Loucy (cell line): ENCODE results near the gene KRTAP10-8.

Experiments
- H2AFZ ChIP-seq: fragments of 200-600 bp; sonication (generic); 2 replicates; pipeline ENCODE4 v1.6.0; 2016; ENCODE audit warnings: antibody characterized with exemption, mild to moderate bottlenecking, low read length, moderate library complexity
- H3F3A ChIP-seq: fragments of 200-600 bp; 2 replicates; pipeline ENCODE4 v1.6.0; 2016; ENCODE audit warnings: antibody characterized with exemption, low read depth, mild to moderate bottlenecking
- H3K27me3 ChIP-seq: fragments of 200-600 bp; sonication (generic); 2 replicates; pipeline ENCODE4 v1.6.1; 2014; ENCODE audit warnings: low read length, mild to moderate bottlenecking; ENCODE audit not compliant: insufficient read depth, poor library complexity, severe bottlenecking
- H3K36me3 ChIP-seq: fragments of 200-600 bp; sonication (generic); 2 replicates; pipeline ENCODE4 v1.6.1; 2016; ENCODE audit warnings: low read length; ENCODE audit not compliant: insufficient read depth
- H3K4me1 ChIP-seq: fragments of 200-600 bp; sonication (generic); 2 replicates; pipeline ENCODE4 v1.5.1; 2014; ENCODE audit warnings: low read length, mild to moderate bottlenecking; ENCODE audit not compliant: insufficient read depth, poor library complexity, severe bottlenecking
- H3K4me2 ChIP-seq: fragments of 200-600 bp; sonication (generic); 2 replicates; pipeline ENCODE4 v1.6.0; 2014; ENCODE audit warnings: antibody characterized with exemption, low read length, low read depth, mild to moderate bottlenecking; ENCODE audit not compliant: poor library complexity, severe bottlenecking
- H3K4me3 ChIP-seq: fragments of 200-600 bp; sonication (generic); 2 replicates; pipeline ENCODE4 v1.5.1; 2014; ENCODE audit warnings: low read length, mild to moderate bottlenecking, mixed read lengths; ENCODE audit not compliant: poor library complexity, severe bottlenecking
- H3K79me2 ChIP-seq: fragments of 200-600 bp; sonication (generic); 2 replicates; pipeline ENCODE4 v1.6.1; 2014; ENCODE audit warnings: low read length; ENCODE audit not compliant: insufficient read depth
- H3K9ac ChIP-seq: fragments of 200-600 bp; sonication (generic); 2 replicates; pipeline ENCODE4 v1.6.0; 2014; ENCODE audit warnings: mild to moderate bottlenecking, low read depth, low read length, moderate library complexity; ENCODE audit not compliant: poor library complexity, severe bottlenecking
- H3K9me2 ChIP-seq: fragments of 200-600 bp; sonication (generic); replicated peaks from 2 replicates; pipeline ENCODE4 v1.6.1; 2016; ENCODE audit warnings: low read depth, low read length, mixed read lengths
- H3K9me3 ChIP-seq: fragments of 200-600 bp; sonication (generic); 2 replicates; pipeline ENCODE4 v1.6.1; 2014; ENCODE audit warnings: mild to moderate bottlenecking, antibody characterized with exemption, low read length, low read depth; ENCODE audit not compliant: insufficient read depth
- H4K20me1 ChIP-seq: fragments of 200-600 bp; sonication (generic); 2 replicates; pipeline ENCODE4 v1.6.0; 2014; ENCODE audit warnings: antibody characterized with exemption, low read length, mild to moderate bottlenecking; ENCODE audit not compliant: insufficient read depth, poor library complexity, severe bottlenecking
- CTCF ChIP-seq: fragments of 200-600 bp; sonication (generic); conservative IDR thresholded peaks from 2 replicates; pipeline ENCODE4 v1.5.1; 2014; ENCODE audit warnings: mild to moderate bottlenecking, antibody characterized with exemption, low read length
- EZH2phosphoT487 ChIP-seq: fragments of 200-600 bp; IDR thresholded peaks from 2 replicates; pipeline ENCODE4 v1.6.1; 2018; ENCODE audit warnings: antibody characterized with exemption, mild to moderate bottlenecking, moderate library complexity, borderline replicate concordance

KRTAP10-8 gene

GRCh38 chr21:44650973-44651675 is 39.2 kb downstream of the KRTAP10-8 start:
- H3K9me3 ChIP-seq: peaks cover 1% of the 10 kb centered on the region; the same call in 1 of the 2 replicates
- TF ChIP-seq CTCF (no peak), EZH2phosphoT487 (no peak)
- H2AFZ ChIP-seq: no peak overlapping the region
- no peaks in the 10 kb centered on the region for H3K27me3 ChIP-seq
- H3K9me2 ChIP-seq: no peaks in the 10 kb centered on the region
- H3K79me2 ChIP-seq: no peaks in the 10 kb centered on the region
- no peaks in the 10 kb centered on the region for H4K20me1 ChIP-seq
- H3K4me3 ChIP-seq: no peak overlapping the region
- no peaks in the 10 kb centered on the region for H3K4me1 ChIP-seq
- H3K36me3 ChIP-seq: no peaks in the 10 kb centered on the region
- H3K9ac ChIP-seq: no peak overlapping the region
- H3F3A ChIP-seq: no peaks in the 10 kb centered on the region
- no peak overlapping the region for H3K4me2 ChIP-seq

GRCh38 chr21:44653123-44653522 is 41.2 kb downstream of the KRTAP10-8 start:
- Histone ChIP-seq H3K27me3 (no peaks in the 10 kb centered on the region), H3K4me1 (no peaks in the 10 kb centered on the region), H3K9me2 (no peaks in the 10 kb centered on the region), H3K36me3 (no peaks in the 10 kb centered on the region), H3K9ac (no peak overlapping the region), H2AFZ (no peak overlapping the region), H4K20me1 (no peaks in the 10 kb centered on the region), H3K9me3 (peaks cover 5% of the 10 kb centered on the region; the same call in 1 of the 2 replicates), H3K79me2 (no peaks in the 10 kb centered on the region), H3K4me2 (no peak overlapping the region), H3F3A (no peaks in the 10 kb centered on the region), H3K4me3 (no peak overlapping the region)
- TF ChIP-seq CTCF (no peak), EZH2phosphoT487 (no peak)

- H3K9me3 ChIP-seq: peaks cover 5% of the 10 kb centered on the region; the same call in 1 of the 2 replicates
- H3K4me2 ChIP-seq: no peak overlapping the region
- H2AFZ ChIP-seq: no peak overlapping the region
- H4K20me1 ChIP-seq: no peaks in the 10 kb centered on the region
- no peak overlapping the region for H3K4me3 ChIP-seq
- H3K9ac ChIP-seq: no peak overlapping the region
- no peaks in the 10 kb centered on the region for H3F3A ChIP-seq
- no peaks in the 10 kb centered on the region for H3K36me3 ChIP-seq
- no peaks in the 10 kb centered on the region for H3K79me2 ChIP-seq
- no peaks in the 10 kb centered on the region for H3K4me1 ChIP-seq
- TF ChIP-seq EZH2phosphoT487: no peak
- TF ChIP-seq CTCF: no peak
- no peaks in the 10 kb centered on the region for H3K27me3 ChIP-seq
- no peaks in the 10 kb centered on the region for H3K9me2 ChIP-seq
Observed at GRCh38 chr21:44653656-44654575, 42.0 kb downstream of the KRTAP10-8 start.
